Common myeloid progenitor, CD34-positive (primary cell): ENCODE results near the gene PPIP5K2.

Source experiments
- CTCF ChIA-PET: fragments of 350-600 bp; sonication (Branson Sonifier 250); formaldehyde crosslinking; loops from one replicate; lab custom pipeline; 2021; ENCODE audit warnings: antibody characterized with exemption; lab: Charles Lee
- POLR2A ChIA-PET: fragments of 350-600 bp; sonication (Branson Sonifier 250); formaldehyde crosslinking; loops from one replicate; lab custom pipeline; 2021; ENCODE audit warnings: antibody characterized with exemption; lab: Charles Lee
- DNase-seq, 3 donors: peaks; one replicate each; pipeline versions ENCODE4 v3.0.0 to v3.0.0-alpha.2; 2013
- H3K27ac ChIP-seq, 2 experiments: 1 replicate in 1 of 2; 2 replicates in 1 of 2; pipeline ENCODE4 v1.7.0; 2013; ENCODE audit warnings: inconsistent platforms in 2 of 2, low read length in 2 of 2, mild to moderate bottlenecking in 2 of 2, low read depth in 1 of 2, moderate library complexity in 1 of 2; ENCODE audit not compliant: severe bottlenecking in 2 of 2, insufficient read depth in 1 of 2, poor library complexity in 1 of 2
- H3K27me3 ChIP-seq, 5 experiments: replicated peaks in 2 of 5; 1 replicate in 3 of 5; 2 replicates in 2 of 5; pipeline versions ENCODE4 v1.6.1 to v1.7.0; 2013; ENCODE audit warnings: low read length in 4 of 5, mild to moderate bottlenecking in 2 of 5, moderate library complexity in 2 of 5, inconsistent platforms in 1 of 5; ENCODE audit not compliant: insufficient read depth in 5 of 5, control insufficient read depth in 4 of 5
- H3K36me3 ChIP-seq, 4 experiments: 1 replicate in 2 of 4; 2 replicates in 2 of 4; pipeline versions ENCODE4 v1.6.1 to v1.7.0; 2013; ENCODE audit warnings: low read length in 3 of 4, control low read depth in 1 of 4, mild to moderate bottlenecking in 1 of 4; ENCODE audit not compliant: control insufficient read depth in 4 of 4, insufficient read depth in 4 of 4
- H3K4me1 ChIP-seq, 4 experiments: 1 replicate in 3 of 4; 2 replicates in 1 of 4; pipeline versions ENCODE4 v1.6.1 to v1.7.1; 2013; ENCODE audit warnings: low read length in 3 of 4, mild to moderate bottlenecking in 3 of 4, control low read depth in 1 of 4, inconsistent platforms in 1 of 4, moderate library complexity in 1 of 4; ENCODE audit not compliant: control insufficient read depth in 4 of 4, insufficient read depth in 4 of 4; ENCODE audit errors: control extremely low read depth in 1 of 4
- H3K4me3 ChIP-seq, 7 experiments: 1 replicate in 4 of 7; 2 replicates in 3 of 7; pipeline versions ENCODE4 v1.5.1 to v1.7.0; 2013; ENCODE audit warnings: mild to moderate bottlenecking in 7 of 7, low read length in 6 of 7, moderate library complexity in 6 of 7, inconsistent platforms in 2 of 7, low read depth in 2 of 7, control low read depth in 1 of 7; ENCODE audit not compliant: insufficient read depth in 4 of 7, control insufficient read depth in 1 of 7; ENCODE audit errors: extremely low read depth in 1 of 7
- H3K9me3 ChIP-seq, 5 experiments: 1 replicate in 4 of 5; 2 replicates in 1 of 5; pipeline versions ENCODE4 v1.6.1 to v1.7.1; 2013; ENCODE audit warnings: low read length in 4 of 5, mild to moderate bottlenecking in 2 of 5, inconsistent platforms in 1 of 5, low read depth in 1 of 5, moderate library complexity in 1 of 5; ENCODE audit not compliant: control insufficient read depth in 4 of 5, insufficient read depth in 2 of 5; ENCODE audit errors: control extremely low read depth in 1 of 5
- WGBS: methylation state at CpG from one replicate; pipeline ENCODE4 v1.1.5; 2013; ENCODE audit not compliant: insufficient coverage; 5-methylcytosine and 5-hydroxymethylcytosine counted together

Gene PPIP5K2

GRCh38 chr5:103245761-103246160, 125.7 kb downstream of the PPIP5K2 start:
- POLR2A ChIA-PET: no interaction called here
- Histone ChIP-seq H3K4me1 (no peaks in the 10 kb centered on the region), H3K36me3 (no peaks in the 10 kb centered on the region), H3K9me3 (peaks cover 0 to 7% (median 3%) of the 10 kb centered on the region in 5 experiments), H3K4me3 (no peak overlapping the region), H3K27ac (no peak overlapping the region), H3K27me3 (no peaks in the 10 kb centered on the region)
- DNase-seq: no peak
- 100% methylated on average over 3 of the region's 4 CpGs for WGBS
- CTCF ChIA-PET: interaction anchor here (0.9 kb wide), 1 partner anchor 229 kb away, joined by 4 read pairs; no protein-coding TSS in a partner anchor

GRCh38 chr5:103247118-103247517, 127.0 kb downstream of the PPIP5K2 start:
- Histone ChIP-seq H3K4me3 (no peak overlapping the region), H3K9me3 (peaks cover 0 to 3% (median 2%) of the 10 kb centered on the region in 5 experiments), H3K27ac (no peak overlapping the region), H3K4me1 (no peaks in the 10 kb centered on the region), H3K27me3 (no peaks in the 10 kb centered on the region), H3K36me3 (no peaks in the 10 kb centered on the region)
- POLR2A ChIA-PET: no interaction called here
- no peak for DNase-seq
- WGBS: 100% methylated on average over 1 of the region's 1 CpG
- CTCF ChIA-PET: interaction anchor here (0.9 kb wide), 1 partner anchor 42 kb away, joined by 3 read pairs; no protein-coding TSS in a partner anchor

- WGBS: no CpG with 5 or more reads among the region's 2 CpGs
- Histone ChIP-seq H3K4me3 (no peak overlapping the region), H3K4me1 (no peaks in the 10 kb centered on the region), H3K27me3 (no peaks in the 10 kb centered on the region), H3K27ac (no peak overlapping the region), H3K9me3 (peaks cover 0 to 3% (median 0%) of the 10 kb centered on the region in 5 experiments), H3K36me3 (no peaks in the 10 kb centered on the region)
- ChIA-PET CTCF (no interaction called here), POLR2A (no interaction called here)
- no peak for DNase-seq
Measured at GRCh38 chr5:103249068-103249467, 129.0 kb downstream of the PPIP5K2 start.

GRCh38 chr5:103254921-103255320, 134.8 kb downstream of the PPIP5K2 start:
- POLR2A ChIA-PET: no interaction called here
- CTCF ChIA-PET: interaction anchor here (1.2 to 3.3 kb wide), 3 partner anchors 23 to 42 kb away, joined by 3 to 8 read pairs (median 4); no protein-coding TSS in a partner anchor
- H3K36me3 ChIP-seq: no peaks in the 10 kb centered on the region
- no peaks in the 10 kb centered on the region for H3K9me3 ChIP-seq
- peaks cover 1 to 10% (median 7%) of the 10 kb centered on the region in 4 experiments for H3K4me1 ChIP-seq
- H3K27ac ChIP-seq: no peak overlapping the region
- H3K27me3 ChIP-seq: no peaks in the 10 kb centered on the region
- no peak for DNase-seq
- WGBS: 100% methylated on average over 1 of the region's 1 CpG
- H3K4me3 ChIP-seq: no peak overlapping the region

GRCh38 chr5:103255691-103256090, 135.6 kb downstream of the PPIP5K2 start:
- Histone ChIP-seq H3K36me3 (no peaks in the 10 kb centered on the region), H3K27ac (no peak overlapping the region), H3K4me1 (peaks cover 8 to 16% (median 11%) of the 10 kb centered on the region in 4 experiments), H3K27me3 (no peaks in the 10 kb centered on the region), H3K4me3 (no peak overlapping the region), H3K9me3 (no peaks in the 10 kb centered on the region)
- no peak for DNase-seq
- ChIA-PET POLR2A (no interaction called here), CTCF (interaction anchor here (2.3 kb wide), 1 partner anchor 31 kb away, joined by 12 read pairs; no protein-coding TSS in a partner anchor)
- WGBS: 84% methylated on average over 4 of the region's 7 CpGs

- ChIA-PET CTCF (interaction anchor here (1.3 to 2.3 kb wide), 3 partner anchors 23 to 220 kb away, joined by 3 to 12 read pairs (median 5); no protein-coding TSS in a partner anchor), POLR2A (no interaction called here)
- 97% methylated on average over 3 of the region's 4 CpGs for WGBS
Measured at GRCh38 chr5:103256178-103256577, 136.1 kb downstream of the PPIP5K2 start.

GRCh38 chr5:103258368-103258956, 138.4 kb downstream of the PPIP5K2 start, which contains the start of gene MACIR:
TSS of gene MACIR (plus strand) at chr5:103258763. CDS start at chr5:103275920, 17,157 bp downstream.
- peaks cover 11 to 41% (median 26%) of the 10 kb centered on the region in 4 experiments for H3K4me1 ChIP-seq
- no peaks in the 10 kb centered on the region for H3K9me3 ChIP-seq
- peak; percentile 99 for DNase-seq
- CTCF ChIA-PET: interaction anchor here (0.6 to 2.0 kb wide), 6 partner anchors 10 to 254 kb away, joined by 3 to 7 read pairs (median 4); no protein-coding TSS in a partner anchor
- POLR2A ChIA-PET: interaction anchor here (0.6 to 1.2 kb wide), 3 partner anchors 13 to 302 kb away, joined by 3 to 4 read pairs (median 3); no protein-coding TSS in a partner anchor
- H3K27ac ChIP-seq: peak within 1 kb of the TSS; percentile 46 to 75
- H3K27me3 ChIP-seq: no peaks in the 10 kb centered on the region
- peak within 1 kb of the TSS; percentile 77 to 94 (median 86) for H3K4me3 ChIP-seq
- 0% methylated on average over 24 of the region's 45 CpGs for WGBS
- no peaks in the 10 kb centered on the region for H3K36me3 ChIP-seq

More at GRCh38 chr5:103256178-103256577, 136.1 kb downstream of the PPIP5K2 start:
- Histone ChIP-seq H3K4me3 (no peak overlapping the region), H3K27me3 (no peaks in the 10 kb centered on the region), H3K4me1 (peaks cover 9 to 21% (median 15%) of the 10 kb centered on the region in 4 experiments), H3K36me3 (no peaks in the 10 kb centered on the region), H3K9me3 (no peaks in the 10 kb centered on the region), H3K27ac (no peak overlapping the region)
- no peak for DNase-seq
